Tibial artery (tissue), 4 donors: Measurements from ENCODE around the gene CCDC138.

ENCODE experiments used
- DNase-seq, 2 donors: peaks; one replicate each; pipeline ENCODE4 v3.0.0-alpha.2; 2019
- H3K27ac ChIP-seq, 2 donors: fragments of 200-600 bp; sonication (generic) in 1 of 2; 1 replicate in 1 of 2; 2 replicates in 1 of 2; pipeline ENCODE4 v1.5.1; 2018 to 2019; ENCODE audit warnings: mild to moderate bottlenecking in 1 of 2
- H3K27me3 ChIP-seq, 2 donors: fragments of 200-600 bp; sonication (generic) in 1 of 2; one replicate each; pipeline versions ENCODE4 v1.5.1 to v1.6.0; 2016 to 2019
- H3K36me3 ChIP-seq, 3 donors: fragments of 200-600 bp; sonication (generic) in 2 of 3; one replicate each; pipeline ENCODE4 v1.5.1; 2016 to 2019; ENCODE audit warnings: mild to moderate bottlenecking in 2 of 3
- H3K4me1 ChIP-seq, 4 donors: fragments of 200-600 bp; sonication (generic) in 2 of 4; 1 replicate in 3 of 4; 2 replicates in 1 of 4; pipeline ENCODE4 v1.5.1; 2016 to 2019
- H3K4me3 ChIP-seq, 2 donors: fragments of 200-600 bp; sonication (generic) in 1 of 2; 1 replicate in 1 of 2; 2 replicates in 1 of 2; pipeline ENCODE4 v1.5.1; 2018 to 2019; ENCODE audit warnings: mild to moderate bottlenecking in 2 of 2
- H3K9me3 ChIP-seq, 3 donors: fragments of 200-600 bp; sonication (generic) in 1 of 3; one replicate each; pipeline ENCODE4 v1.5.1; 2016 to 2019
- intact Hi-C: fragments of 100-400 bp; cut with DNase I; formaldehyde crosslinking; loops from one replicate; pipeline ENCODE4 v1.15.0; 2023; ENCODE audit warnings: low total_unique reads
- TF ChIP-seq, protein P1 (sequence below), 2 experiments: fragments of 200-600 bp in 1 of 2; fragments of 450-650 bp in 1 of 2; IDR thresholded peaks; one replicate each; pipeline ENCODE4 v1.5.1; 2017 to 2019; ENCODE audit warnings: antibody characterized with exemption in 2 of 2, mild to moderate bottlenecking in 1 of 2, moderate library complexity in 1 of 2

Gene CCDC138

DNA sequence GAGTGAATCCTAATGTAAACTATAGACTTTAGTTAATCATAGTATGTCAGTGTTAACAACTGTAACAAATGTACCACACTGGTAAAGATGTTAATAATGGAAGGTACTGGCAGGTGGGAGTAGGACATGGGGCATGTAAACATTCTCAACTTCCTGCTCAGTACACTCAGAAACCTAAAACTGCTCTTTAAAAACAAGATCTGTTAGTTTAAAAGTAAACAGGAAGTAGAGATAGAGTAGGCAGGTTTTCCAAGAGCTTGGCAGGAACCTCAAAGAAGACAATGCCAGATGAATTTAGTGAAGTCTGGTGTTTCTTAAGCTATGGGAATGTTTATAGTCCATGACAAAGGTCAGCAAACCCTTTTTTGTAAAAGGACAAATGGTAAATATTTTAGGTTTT lies 46.6 kb downstream of the CCDC138 start:
- no peaks in the 10 kb centered on the region for H3K27me3 ChIP-seq
- H3K9me3 ChIP-seq: no peaks in the 10 kb centered on the region
- intact Hi-C loops: no loop called here
- no peak for DNase-seq
- no peak overlapping the region for H3K4me3 ChIP-seq
- no peaks in the 10 kb centered on the region for H3K4me1 ChIP-seq
- no peaks in the 10 kb centered on the region for H3K36me3 ChIP-seq
- no peak overlapping the region for H3K27ac ChIP-seq
- TF ChIP-seq, protein P1, sequence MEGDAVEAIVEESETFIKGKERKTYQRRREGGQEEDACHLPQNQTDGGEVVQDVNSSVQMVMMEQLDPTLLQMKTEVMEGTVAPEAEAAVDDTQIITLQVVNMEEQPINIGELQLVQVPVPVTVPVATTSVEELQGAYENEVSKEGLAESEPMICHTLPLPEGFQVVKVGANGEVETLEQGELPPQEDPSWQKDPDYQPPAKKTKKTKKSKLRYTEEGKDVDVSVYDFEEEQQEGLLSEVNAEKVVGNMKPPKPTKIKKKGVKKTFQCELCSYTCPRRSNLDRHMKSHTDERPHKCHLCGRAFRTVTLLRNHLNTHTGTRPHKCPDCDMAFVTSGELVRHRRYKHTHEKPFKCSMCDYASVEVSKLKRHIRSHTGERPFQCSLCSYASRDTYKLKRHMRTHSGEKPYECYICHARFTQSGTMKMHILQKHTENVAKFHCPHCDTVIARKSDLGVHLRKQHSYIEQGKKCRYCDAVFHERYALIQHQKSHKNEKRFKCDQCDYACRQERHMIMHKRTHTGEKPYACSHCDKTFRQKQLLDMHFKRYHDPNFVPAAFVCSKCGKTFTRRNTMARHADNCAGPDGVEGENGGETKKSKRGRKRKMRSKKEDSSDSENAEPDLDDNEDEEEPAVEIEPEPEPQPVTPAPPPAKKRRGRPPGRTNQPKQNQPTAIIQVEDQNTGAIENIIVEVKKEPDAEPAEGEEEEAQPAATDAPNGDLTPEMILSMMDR (IDR thresholded peaks at IDR 0.05): no peak

DNA sequence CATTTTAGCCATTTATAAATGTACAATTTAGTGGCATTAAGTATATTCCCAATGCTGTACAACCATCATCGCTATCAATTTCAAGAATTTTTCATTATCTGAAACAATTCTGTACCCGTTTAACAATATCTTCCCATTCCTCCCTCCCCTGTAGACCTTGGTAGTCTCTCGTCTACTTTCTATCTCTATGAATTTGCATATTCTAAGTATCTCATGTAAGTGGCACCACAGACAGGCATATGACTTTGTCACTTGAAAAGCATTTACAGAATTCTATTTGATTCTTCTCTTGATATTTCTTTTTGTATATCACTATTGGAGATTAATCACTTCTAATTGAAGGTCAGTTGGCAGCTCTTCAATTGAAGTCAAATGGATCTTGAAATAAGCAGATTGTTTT lies 48.0 kb downstream of the CCDC138 start:
- Histone ChIP-seq H3K4me1 (no peaks in the 10 kb centered on the region), H3K36me3 (no peaks in the 10 kb centered on the region), H3K27me3 (no peaks in the 10 kb centered on the region), H3K27ac (no peak overlapping the region), H3K4me3 (no peak overlapping the region), H3K9me3 (peaks cover under 1 to 5% (median 3%) of the 10 kb centered on the region in 3 donors)
- DNase-seq: no peak
- intact Hi-C loops: no loop called here
- TF ChIP-seq, protein P1 (IDR thresholded peaks at IDR 0.05): no peak

DNA sequence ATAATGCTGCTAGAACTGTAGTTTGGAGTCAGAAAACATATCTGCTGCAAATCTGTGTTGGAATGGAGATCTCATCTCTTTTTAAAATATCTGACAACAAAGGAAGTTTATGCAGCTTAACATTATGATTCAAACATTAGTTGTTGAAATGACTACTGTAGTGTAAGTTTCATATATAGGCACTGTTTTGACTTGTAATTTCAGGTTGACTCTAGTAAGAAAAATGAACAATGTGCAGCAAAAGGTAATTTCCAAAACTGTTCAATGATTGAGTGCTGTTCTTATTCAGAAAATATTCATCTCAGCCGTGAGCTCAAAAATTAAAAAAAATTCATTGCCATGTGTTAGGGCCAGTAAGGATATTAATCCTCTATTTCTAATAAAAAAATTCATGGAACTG lies 48.5 kb downstream of the CCDC138 start:
- Histone ChIP-seq H3K27ac (no peak overlapping the region), H3K4me1 (no peaks in the 10 kb centered on the region), H3K27me3 (no peaks in the 10 kb centered on the region), H3K36me3 (no peaks in the 10 kb centered on the region), H3K9me3 (peaks cover 4 to 6% (median 4%) of the 10 kb centered on the region in 3 donors), H3K4me3 (no peak overlapping the region)
- intact Hi-C loops: no loop called here
- no peak for DNase-seq
- TF ChIP-seq, protein P1 (IDR thresholded peaks at IDR 0.05): no peak

DNA sequence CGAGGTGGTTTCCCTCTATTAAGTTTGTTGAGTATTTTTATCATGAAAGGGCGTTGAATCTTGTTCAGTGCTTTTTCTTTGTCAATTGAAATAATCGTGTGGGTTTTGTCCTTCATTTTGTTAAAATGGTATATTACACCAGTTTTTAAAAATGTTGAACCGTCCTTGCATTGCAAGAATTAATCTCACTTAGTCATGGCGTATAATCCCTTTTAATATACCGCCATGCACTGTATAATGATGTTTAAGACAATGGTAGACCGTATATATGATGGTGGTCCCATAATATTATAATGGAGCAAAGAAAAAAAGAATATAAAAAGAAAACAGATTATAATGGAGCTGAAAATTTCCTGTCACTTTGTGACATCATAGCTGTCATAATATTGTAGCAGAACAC lies 50.6 kb downstream of the CCDC138 start:
- DNase-seq: no peak
- no peaks in the 10 kb centered on the region for H3K36me3 ChIP-seq
- H3K27me3 ChIP-seq: no peaks in the 10 kb centered on the region
- TF ChIP-seq, protein P1 (IDR thresholded peaks at IDR 0.05): no peak
- H3K4me3 ChIP-seq: no peak overlapping the region
- peaks cover 4 to 6% (median 4%) of the 10 kb centered on the region in 3 donors for H3K9me3 ChIP-seq
- no peak overlapping the region for H3K27ac ChIP-seq
- intact Hi-C loops: no loop called here
- no peaks in the 10 kb centered on the region for H3K4me1 ChIP-seq

DNA sequence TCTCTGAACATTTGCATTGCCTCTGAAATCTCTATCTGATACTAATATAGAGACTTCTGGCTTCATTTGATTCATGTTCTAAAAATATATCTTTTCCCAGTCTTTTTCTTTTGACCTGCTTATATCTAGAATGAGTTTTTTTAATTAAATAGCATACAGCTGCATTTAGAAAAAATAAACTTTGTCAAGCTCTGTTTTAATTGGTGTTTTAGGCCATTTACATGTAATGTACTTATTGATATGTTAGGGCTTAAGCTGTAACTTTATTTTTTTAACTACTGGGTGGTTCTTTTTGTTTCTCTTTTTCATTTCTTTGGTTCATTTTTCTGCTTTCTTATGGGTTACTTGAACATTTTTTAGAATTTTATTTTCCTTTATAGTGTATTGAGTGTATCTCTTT lies 54.9 kb downstream of the CCDC138 start:
- no peaks in the 10 kb centered on the region for H3K36me3 ChIP-seq
- H3K27ac ChIP-seq: no peak overlapping the region
- H3K9me3 ChIP-seq: peaks cover 4 to 6% (median 4%) of the 10 kb centered on the region in 3 donors
- no peaks in the 10 kb centered on the region for H3K27me3 ChIP-seq
- H3K4me1 ChIP-seq: no peaks in the 10 kb centered on the region
- TF ChIP-seq, protein P1 (IDR thresholded peaks at IDR 0.05): no peak
- DNase-seq: no peak
- H3K4me3 ChIP-seq: no peak overlapping the region
- intact Hi-C loops: no loop called here

DNA sequence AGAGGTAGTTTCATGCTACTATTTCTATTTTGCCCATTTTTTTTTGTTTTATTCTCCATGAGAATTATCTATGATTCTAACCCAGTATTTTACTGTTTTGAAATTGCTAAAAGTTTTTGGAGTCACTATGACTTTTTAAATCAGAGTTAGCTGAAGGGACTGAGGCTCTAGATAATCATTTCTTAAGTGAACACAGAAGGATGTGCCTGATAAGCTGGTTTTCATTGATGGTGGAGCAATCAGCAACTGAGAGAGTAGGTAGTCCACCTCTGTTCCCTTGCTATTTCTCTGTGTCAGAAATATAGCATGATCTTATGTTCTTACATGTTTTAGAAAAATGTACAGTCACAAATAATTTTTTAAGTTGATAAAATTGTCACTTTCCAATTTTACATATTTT lies 59.4 kb downstream of the CCDC138 start:
- intact Hi-C loops: no loop called here
- no peaks in the 10 kb centered on the region for H3K27me3 ChIP-seq
- H3K27ac ChIP-seq: no peak overlapping the region
- TF ChIP-seq, protein P1 (IDR thresholded peaks at IDR 0.05): no peak
- no peaks in the 10 kb centered on the region for H3K4me1 ChIP-seq
- peaks cover 0 to 8% (median 0%) of the 10 kb centered on the region in 3 donors for H3K36me3 ChIP-seq
- DNase-seq: no peak
- no peak overlapping the region for H3K4me3 ChIP-seq
- H3K9me3 ChIP-seq: no peaks in the 10 kb centered on the region
